H1 (cell line): ENCODE results near the gene TTC39A. TPM values are rescaled to one million over a fixed set of nuclear protein-coding genes. Genes with fewer than 3 reads are reported as not detected.
A peak's percentile ranks its signal among the peaks of the same experiment; 100 is the strongest.

ENCODE experiments used
- CTCF ChIA-PET: fragments of 300-600 bp; sonication (Branson Sonifier 250); formaldehyde crosslinking; loops from one replicate; lab custom pipeline; 2021; ENCODE audit not compliant: partially characterized antibody; lab: Charles Lee
- POLR2A ChIA-PET: fragments of 300-600 bp; sonication (Branson Sonifier 250); formaldehyde crosslinking; loops from one replicate; lab custom pipeline; 2021; ENCODE audit warnings: inconsistent platforms; ENCODE audit not compliant: partially characterized antibody; lab: Charles Lee
- DNase-seq, 2 experiments: peaks; one replicate each; pipeline versions ENCODE4 v3.0.0 to v3.0.0-alpha.2; 2010 to 2022; ENCODE audit warnings: low spot score in 2 of 2, low read depth in 1 of 2, mixed read lengths in 1 of 2
- FAIRE-seq: peaks from 2 replicates; lab custom pipeline; 2011; peaks lifted over from hg19 to GRCh38; lab: Jason Lieb, UNC
- H2AFZ ChIP-seq: 2 replicates; pipeline ENCODE4 v1.8.1; 2012; ENCODE audit warnings: low read length, inconsistent platforms
- H2AK5ac ChIP-seq: 2 replicates; pipeline ENCODE4 v1.6.1; 2013; ENCODE audit warnings: low read depth, low read length
- H2BK120ac ChIP-seq: replicated peaks from 2 replicates; pipeline ENCODE3; 2013; ENCODE audit warnings: low read depth, low read length, inconsistent platforms
- H2BK12ac ChIP-seq: 2 replicates; pipeline ENCODE4 v1.6.1; 2013; ENCODE audit warnings: low read depth, low read length
- H2BK15ac ChIP-seq: 2 replicates; pipeline ENCODE4 v1.6.1; 2013; ENCODE audit warnings: low read length
- H2BK20ac ChIP-seq: 2 replicates; pipeline ENCODE4 v1.6.1; 2013; ENCODE audit warnings: low read length
- H2BK5ac ChIP-seq: 2 replicates; pipeline ENCODE4 v1.6.1; 2013; ENCODE audit warnings: low read depth, low read length
- H3K14ac ChIP-seq: 2 replicates; pipeline ENCODE4 v1.6.1; 2013; ENCODE audit warnings: inconsistent platforms; ENCODE audit not compliant: insufficient read length
- H3K18ac ChIP-seq: 2 replicates; pipeline ENCODE4 v1.6.1; 2013; ENCODE audit warnings: low read length; ENCODE audit errors: extremely low read depth
- H3K23ac ChIP-seq: 2 replicates; pipeline ENCODE4 v1.6.1; 2013; ENCODE audit warnings: inconsistent platforms; ENCODE audit not compliant: insufficient read length
- H3K23me2 ChIP-seq: 2 replicates; pipeline ENCODE4 v1.6.1; 2013; ENCODE audit warnings: low read depth, low read length
- H3K27ac ChIP-seq: 2 replicates; pipeline ENCODE4 v1.6.1; 2011; ENCODE audit warnings: low read depth, low read length, inconsistent platforms
- H3K27me3 ChIP-seq, 4 experiments: replicated peaks in 1 of 4; 1 replicate in 1 of 4; 2 replicates in 3 of 4; pipeline versions ENCODE4 v1.6.1 to v1.8.1; 2011 to 2013; ENCODE audit warnings: low read length in 3 of 4, mild to moderate bottlenecking in 3 of 4, inconsistent platforms in 2 of 4, mixed read lengths in 2 of 4, moderate library complexity in 1 of 4; ENCODE audit not compliant: control insufficient read depth in 3 of 4, insufficient read depth in 3 of 4; ENCODE audit errors: extremely low read depth in 1 of 4
- H3K36me3 ChIP-seq, 4 experiments: 2 replicates each; pipeline versions ENCODE4 v1.6.1 to v1.8.1; 2011 to 2013; ENCODE audit warnings: mild to moderate bottlenecking in 4 of 4, low read length in 3 of 4, moderate library complexity in 2 of 4, control low read depth in 1 of 4, inconsistent platforms in 1 of 4; ENCODE audit not compliant: insufficient read depth in 4 of 4, control insufficient read depth in 2 of 4
- H3K4ac ChIP-seq: replicated peaks from 2 replicates; pipeline ENCODE3; 2013; ENCODE audit warnings: low read length, low read depth, mixed read lengths, inconsistent platforms; ENCODE audit not compliant: insufficient read length
- H3K4me1 ChIP-seq, 4 experiments: replicated peaks in 1 of 4; 1 replicate in 1 of 4; 2 replicates in 3 of 4; pipeline versions ENCODE4 v1.6.1 to v1.8.1; 2011 to 2013; ENCODE audit warnings: low read length in 3 of 4, inconsistent platforms in 2 of 4, mixed read lengths in 1 of 4; ENCODE audit not compliant: insufficient read depth in 4 of 4, control insufficient read depth in 3 of 4
- H3K4me2 ChIP-seq, 2 experiments: 2 replicates each; pipeline versions ENCODE4 v1.6.1 to v1.8.1; 2011 to 2013; ENCODE audit warnings: low read depth in 2 of 2, low read length in 2 of 2, control low read depth in 1 of 2, inconsistent platforms in 1 of 2, mild to moderate bottlenecking in 1 of 2; ENCODE audit not compliant: insufficient read depth in 1 of 2
- H3K4me3 ChIP-seq, 4 experiments: fragments of 200-600, 300-600 bp in 1 of 4; sonication (generic), shearing (Covaris generic), sonication (Bioruptor Twin) in 1 of 4; 2 replicates each; pipeline versions ENCODE4 v1.5.1 to v1.8.1; 2011 to 2016; ENCODE audit warnings: low read length in 4 of 4, low read depth in 3 of 4, control low read depth in 2 of 4, inconsistent platforms in 2 of 4, mild to moderate bottlenecking in 2 of 4, mixed read lengths in 1 of 4, moderate library complexity in 1 of 4; ENCODE audit not compliant: insufficient read depth in 2 of 4; ENCODE audit errors: extremely low read depth in 1 of 4
- H3K56ac ChIP-seq: replicated peaks from 2 replicates; pipeline ENCODE3; 2013; ENCODE audit warnings: low read depth, mild to moderate bottlenecking, mixed read lengths, low read length, inconsistent platforms; ENCODE audit not compliant: insufficient read length
- H3K79me1 ChIP-seq: 2 replicates; pipeline ENCODE4 v1.6.1; 2013; ENCODE audit warnings: low read depth, low read length, control low read depth
- H3K79me2 ChIP-seq, 2 experiments: 2 replicates each; pipeline versions ENCODE4 v1.6.1 to v1.8.1; 2012 to 2013; ENCODE audit warnings: low read length in 2 of 2, mild to moderate bottlenecking in 2 of 2, inconsistent platforms in 1 of 2; ENCODE audit not compliant: insufficient read depth in 2 of 2, control insufficient read depth in 1 of 2
- H3K9ac ChIP-seq, 4 experiments: replicated peaks in 1 of 4; 1 replicate in 1 of 4; 2 replicates in 3 of 4; pipeline versions ENCODE4 v1.6.1 to v1.8.1; 2011 to 2013; ENCODE audit warnings: low read depth in 3 of 4, low read length in 3 of 4, control low read depth in 2 of 4, mild to moderate bottlenecking in 2 of 4, moderate library complexity in 2 of 4, inconsistent platforms in 1 of 4; ENCODE audit errors: extremely low read depth in 1 of 4
- H3K9me3 ChIP-seq, 2 experiments: 2 replicates each; pipeline versions ENCODE4 v1.6.1 to v1.8.1; 2012 to 2013; ENCODE audit warnings: mild to moderate bottlenecking in 2 of 2, moderate library complexity in 2 of 2, control low read depth in 1 of 2, inconsistent platforms in 1 of 2, low read depth in 1 of 2, low read length in 1 of 2, mixed read lengths in 1 of 2; ENCODE audit not compliant: insufficient read depth in 2 of 2
- H4K20me1 ChIP-seq, 2 experiments: replicated peaks in 1 of 2; 2 replicates each; pipeline versions ENCODE3 to v1.8.1; 2011 to 2013; ENCODE audit warnings: inconsistent platforms in 2 of 2, low read length in 2 of 2, mild to moderate bottlenecking in 1 of 2; ENCODE audit not compliant: insufficient read depth in 2 of 2, control insufficient read depth in 1 of 2
- H4K5ac ChIP-seq: 2 replicates; pipeline ENCODE4 v1.6.1; 2013; ENCODE audit warnings: low read length, low read depth, mixed read lengths, inconsistent platforms; ENCODE audit not compliant: insufficient read length
- H4K8ac ChIP-seq: 2 replicates; pipeline ENCODE4 v1.8.0; 2013; ENCODE audit warnings: mild to moderate bottlenecking, moderate library complexity, low read length, inconsistent platforms; ENCODE audit not compliant: insufficient read depth; ENCODE audit errors: extremely low read depth
- H4K91ac ChIP-seq: replicated peaks from 2 replicates; pipeline ENCODE3; 2013; ENCODE audit warnings: low read length, mixed read lengths, inconsistent platforms; ENCODE audit not compliant: insufficient read length
- ATF2 ChIP-seq: IDR thresholded peaks from 2 replicates; pipeline ENCODE4 v1.6.1; 2012; ENCODE audit warnings: low read length, inconsistent platforms
- CREB1 ChIP-seq: IDR thresholded peaks from 2 replicates; pipeline ENCODE4 v1.6.1; 2012; ENCODE audit warnings: inconsistent platforms
- CTCF ChIP-seq, 3 experiments: IDR thresholded peaks; 1 replicate in 2 of 3; 2 replicates in 1 of 3; pipeline versions ENCODE4 v1.5.1 to v1.6.1; 2011; ENCODE audit warnings: low read length in 3 of 3, mild to moderate bottlenecking in 3 of 3, inconsistent platforms in 2 of 3, low read depth in 1 of 3, moderate library complexity in 1 of 3; ENCODE audit not compliant: insufficient read depth in 1 of 3; ENCODE audit errors: control extremely low read depth in 1 of 3
- EGR1 ChIP-seq: IDR thresholded peaks from 2 replicates; pipeline ENCODE4 v1.6.1; 2011; ENCODE audit warnings: low read depth, low read length, borderline replicate concordance
- KDM5A ChIP-seq: fragments of 200-600 bp; IDR thresholded peaks from 2 replicates; pipeline ENCODE4 v1.7.1; 2012; ENCODE audit warnings: mild to moderate bottlenecking, low read length, inconsistent platforms, mixed read lengths
- MAFK ChIP-seq: IDR thresholded peaks from 2 replicates; pipeline ENCODE4 v1.6.1; 2012; ENCODE audit warnings: low read depth, mild to moderate bottlenecking, improper control_type of control experiment, low read length
- SIRT6 ChIP-seq: IDR thresholded peaks from one replicate; pipeline ENCODE4 v1.7.1; 2012; ENCODE audit warnings: low read length, inconsistent platforms
- SP4 ChIP-seq: IDR thresholded peaks from 2 replicates; pipeline ENCODE4 v1.6.1; 2012; ENCODE audit warnings: low read length, inconsistent platforms
- TCF12 ChIP-seq: IDR thresholded peaks from 2 replicates; pipeline ENCODE4 v1.6.1; 2011; ENCODE audit warnings: low read depth, mild to moderate bottlenecking, low read length
- WGBS, 2 experiments: shearing (Covaris generic) in 1 of 2; methylation state at CpG; one replicate each; pipeline versions ENCODE4 v1.1.6 to v1.1.7; 2013 to 2015; ENCODE audit warnings: low lambda C conversion rate in 2 of 2, mixed read lengths in 2 of 2, inconsistent platforms in 1 of 2, low coverage in 1 of 2, missing lambda C conversion rate in 1 of 2; ENCODE audit not compliant: insufficient replicate concordance in 2 of 2, insufficient coverage in 1 of 2, insufficient read length in 1 of 2; ENCODE audit errors: extremely low coverage in 1 of 2, missing lambda C conversion rate in 1 of 2; 5-methylcytosine and 5-hydroxymethylcytosine counted together
- polyA plus RNA-seq, 7 experiments: library from polyadenylated mRNA; depleted of rRNA in 3 of 7; stranded (reverse) in 5 of 7; unstranded in 2 of 7; fragments of >200 nt in 5 of 7; fragments of 200-250 nt in 2 of 7; gene quantifications; 1 replicate in 5 of 7; 2 replicates in 1 of 7; 4 replicates in 1 of 7; pipeline versions ENCODE4 v1.2.1 to v1.2.3, GENCODE V29; 2011 to 2013; ENCODE audit warnings: missing spikeins in 2 of 7, mixed read lengths in 2 of 7
- total RNA-seq: library from RNA; stranded (reverse); fragmentation: NEBNext Ultra II Directional; extraction: Animal tissue kit (Norgen Biotek cat#: 25700); gene quantifications from 2 replicates; pipeline ENCODE4 v1.2.1, GENCODE V29; 2021

The TTC39A gene
- total and polyA plus RNA-seq, 2 of the 8 experiments (the other 6 are each of a cell fraction or from before 2014, with no cell fraction given) = 5.5 to 5.8 TPM

- Histone ChIP-seq H4K5ac (no peak overlapping the region), H3K23ac (no peak overlapping the region), H3K36me3 (no peaks in the 10 kb centered on the region), H3K4ac (no peak overlapping the region), H3K9ac (no peak overlapping the region), H4K20me1 (no peaks in the 10 kb centered on the region), H3K23me2 (peaks cover 5% of the 10 kb centered on the region; the same call in 1 of the 2 replicates), H3K18ac (peak overlapping the region; percentile 42; the same call in 1 of the 2 replicates), H3K56ac (no peak overlapping the region), H2BK15ac (peak overlapping the region; percentile 77; the same call in 1 of the 2 replicates), H3K4me2 (peak overlapping the region; percentile 54 to 94), H2BK12ac (0 out of 2 replicates have a peak overlapping the region, but pooled peaks have one; percentile 39), H2AK5ac (no peak overlapping the region; the same call in 1 of the 2 replicates), H2BK120ac (no peak overlapping the region), H3K9me3 (no peaks in the 10 kb centered on the region), H3K79me2 (no peaks in the 10 kb centered on the region), H3K4me3 (peak overlapping the region in 2 of 4 experiments; percentile 12 to 64; a peak in 3 of 8 replicates), H2BK5ac (no peak overlapping the region), H2AFZ (peak overlapping the region; percentile 83), H2BK20ac (no peak overlapping the region), H3K27me3 (peaks cover 3 to 19% (median 14%) of the 10 kb centered on the region in 4 experiments; a peak in 6 of 7 replicates), H3K79me1 (no peaks in the 10 kb centered on the region), H3K4me1 (peaks cover 2 to 11% (median 7%) of the 10 kb centered on the region in 4 experiments; a peak in 6 of 7 replicates), H3K14ac (no peak overlapping the region), H4K91ac (no peak overlapping the region), H4K8ac (no peak overlapping the region; the same call in 1 of the 2 replicates), H3K27ac (no peak overlapping the region)
- POLR2A ChIA-PET = interaction anchor here (1.8 to 2.8 kb wide), 2 partner anchors 10 to 77 kb away, joined by 5 to 8 read pairs; no protein-coding TSS in a partner anchor
- DNase-seq (no peak), FAIRE-seq (no peak)
- WGBS, 2 experiments = 95% methylated on average over 6 of the region's 15 CpGs; no CpG with 5 or more reads in 1 of the 2 experiments
- CTCF ChIA-PET = interaction anchor here (0.7 to 4.6 kb wide), 5 partner anchors 12 to 406 kb away, joined by 3 to 16 read pairs (median 4); partner anchors contain the start of gene TTC39A
- no peak for TF ChIP-seq CTCF (IDR thresholded peaks at IDR 0.05; ENCODE audit: control extremely low read depth in 1 of 3, insufficient read depth in 1 of 3, low read depth in 1 of 3, low read length in 3 of 3)
- TF ChIP-seq CREB1 = no peak
- no peak for TF ChIP-seq SP4
- no peak for TF ChIP-seq SIRT6
- TF ChIP-seq KDM5A = no peak
- no peak for TF ChIP-seq EGR1
- no peak for TF ChIP-seq TCF12
- no peak for TF ChIP-seq ATF2
- TF ChIP-seq MAFK = no peak
These were observed 14.9 kb upstream of the TTC39A start for GRCh38 chr1:51345300-51345687.
